Chondrocyte (in vitro differentiated cells): ENCODE results near the gene SPRR2G. TPM values are rescaled to one million over a fixed set of nuclear protein-coding genes. Genes with fewer than 3 reads are reported as not detected.
A peak's percentile ranks its signal among the peaks of the same experiment; 100 is the strongest.
"Not testable (repeated sequence)": the region's sequence is repeated elsewhere in the genome, so short reads cannot be mapped to it uniquely, and the experiment has no call there.

Experiments
- DNase-seq: peaks from one replicate; pipeline ENCODE4 v3.0.0; 2021; ENCODE audit warnings: mixed read lengths, low spot score
- H3K27ac Mint-ChIP-seq: one replicate; pipeline ENCODE4 v1.8.0; 2021; ENCODE audit warnings: mild to moderate bottlenecking, moderate library complexity, mixed read lengths; ENCODE audit not compliant: unreplicated experiment
- H3K27me3 Mint-ChIP-seq: 2 replicates; pipeline ENCODE4 v1.8.0; 2021; ENCODE audit warnings: low read depth, mixed read lengths
- H3K36me3 Mint-ChIP-seq: 2 replicates; pipeline ENCODE4 v1.8.0; 2021; ENCODE audit warnings: low read depth, mixed read lengths
- H3K4me1 Mint-ChIP-seq: 2 replicates; pipeline ENCODE4 v1.8.0; 2021; ENCODE audit warnings: low read depth, mild to moderate bottlenecking, mixed read lengths
- H3K4me3 Mint-ChIP-seq: one replicate; pipeline ENCODE4 v1.8.0; 2021; ENCODE audit warnings: mild to moderate bottlenecking, moderate library complexity, mixed read lengths; ENCODE audit not compliant: unreplicated experiment
- H3K9me3 Mint-ChIP-seq: 2 replicates; pipeline ENCODE4 v1.8.0; 2021; ENCODE audit warnings: low read depth, mixed read lengths
- CTCF ChIP-seq: fragments of 200-600 bp; sonication (generic); IDR thresholded peaks from 2 replicates; pipeline ENCODE4 v1.5.0; 2021; ENCODE audit warnings: antibody characterized with exemption, mild to moderate bottlenecking, moderate library complexity
- long read RNA-seq: library from polyadenylated mRNA; stranded (forward); transcript quantifications from one replicate; pipeline ENCODE4 v2.0.0, GENCODE V29; 2021
- total RNA-seq: library from RNA; stranded (reverse); gene quantifications from 3 replicates; pipeline ENCODE4 v1.2.1, GENCODE V29; 2021

Gene SPRR2G
- not detected in 3 replicates for total RNA-seq
- long read RNA-seq: 0 reads

- H3K27me3 Mint-ChIP-seq: peaks cover 4% of the 10 kb centered on the region
- no peaks in the 10 kb centered on the region for H3K4me1 Mint-ChIP-seq
- H3K36me3 Mint-ChIP-seq: no peaks in the 10 kb centered on the region
- no peak for TF ChIP-seq CTCF
- no peak within 1 kb of the TSS for H3K4me3 Mint-ChIP-seq
- DNase-seq: no peak
- no peak within 1 kb of the TSS for H3K27ac Mint-ChIP-seq
- H3K9me3 Mint-ChIP-seq: no peaks in the 10 kb centered on the region
Observed at GRCh38 chr1:153150846-153151245, at the start of gene SPRR2G. SPRR2G (minus strand) TSS chr1:153150890; CDS start chr1:153150110, 780 bp downstream.

- Mint-ChIP-seq H3K36me3 (no peaks in the 10 kb centered on the region), H3K27ac (no peak overlapping the region), H3K27me3 (peaks cover 3% of the 10 kb centered on the region), H3K9me3 (no peaks in the 10 kb centered on the region), H3K4me1 (no peaks in the 10 kb centered on the region), H3K4me3 (no peak overlapping the region)
- DNase-seq: no peak
- no peak for TF ChIP-seq CTCF
Observed at GRCh38 chr1:153195216-153195615, 44.5 kb upstream of the SPRR2G start.

- TF ChIP-seq CTCF: no peak
- DNase-seq: no peak
- no peaks in the 10 kb centered on the region for H3K36me3 Mint-ChIP-seq
- H3K4me3 Mint-ChIP-seq: no peak overlapping the region
- no peaks in the 10 kb centered on the region for H3K4me1 Mint-ChIP-seq
- H3K27me3 Mint-ChIP-seq: peaks cover 2% of the 10 kb centered on the region
- H3K9me3 Mint-ChIP-seq: no peaks in the 10 kb centered on the region
- no peak overlapping the region for H3K27ac Mint-ChIP-seq
Observed at GRCh38 chr1:153194331-153195050, 43.8 kb upstream of the SPRR2G start.

GRCh38 chr1:153192697-153193096 lies 42.0 kb upstream of the SPRR2G start:
- Mint-ChIP-seq H3K27me3 (no peaks in the 10 kb centered on the region), H3K36me3 (no peaks in the 10 kb centered on the region), H3K27ac (no peak overlapping the region), H3K4me3 (no peak overlapping the region), H3K4me1 (no peaks in the 10 kb centered on the region), H3K9me3 (no peaks in the 10 kb centered on the region)
- TF ChIP-seq CTCF: peak; percentile 6
- DNase-seq: no peak

- Mint-ChIP-seq H3K9me3 (peaks cover 17% of the 10 kb centered on the region), H3K4me1 (no peaks in the 10 kb centered on the region), H3K27ac (no peak overlapping the region), H3K4me3 (no peak overlapping the region), H3K36me3 (no peaks in the 10 kb centered on the region), H3K27me3 (no peaks in the 10 kb centered on the region)
- DNase-seq: no peak
- TF ChIP-seq CTCF: no peak
Observed at GRCh38 chr1:153190373-153190772, 39.7 kb upstream of the SPRR2G start.

GRCh38 chr1:153188301-153188700 lies 37.6 kb upstream of the SPRR2G start:
- peaks cover 27% of the 10 kb centered on the region for H3K9me3 Mint-ChIP-seq
- H3K4me1 Mint-ChIP-seq, H3K27me3 Mint-ChIP-seq, H3K36me3 Mint-ChIP-seq, H3K4me3 Mint-ChIP-seq, DNase-seq, H3K27ac Mint-ChIP-seq: not testable (repeated sequence)
